ENCODE data around the gene PAPPA.

PAPPA gene

DNA sequence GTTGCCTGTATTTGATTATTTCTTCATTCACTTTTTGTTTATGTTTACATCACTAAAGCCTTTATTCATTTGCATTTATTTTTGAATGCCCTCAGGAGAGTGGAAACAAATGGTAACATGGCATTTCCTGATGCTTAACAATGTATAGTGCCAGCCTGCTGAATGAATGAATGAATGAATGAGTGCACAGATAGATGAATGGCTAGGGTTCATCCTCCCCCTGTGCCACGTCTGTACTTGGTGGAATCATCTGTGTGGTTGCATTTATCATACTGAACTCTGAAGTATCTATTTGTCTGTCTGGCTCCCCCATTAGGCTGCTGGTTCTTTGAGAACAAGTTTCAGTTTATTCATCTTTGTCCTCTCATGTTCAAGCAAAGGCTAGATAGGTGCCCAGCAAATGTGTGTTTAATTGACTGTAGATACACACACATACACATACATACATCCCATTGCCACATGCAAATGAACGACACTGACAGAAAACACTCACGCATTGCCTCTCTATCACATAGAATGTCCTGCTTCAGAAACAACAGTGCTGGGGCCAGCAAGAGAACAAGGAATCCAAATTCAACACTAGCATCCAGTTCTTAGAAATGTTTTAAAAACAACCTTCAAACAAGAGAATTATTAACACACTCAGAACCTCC, 150.4 kb downstream of the PAPPA start:
- Mint-ChIP-seq H3K36me3 (no peaks in the 10 kb centered on the region), H3K9me3 (no peaks in the 10 kb centered on the region), H3K4me1 (no peaks in the 10 kb centered on the region), H3K4me3 (no peak overlapping the region), H3K27ac (no peak overlapping the region), H3K27me3 (no peaks in the 10 kb centered on the region)
- DNase-seq = no peak
- CTCF ChIA-PET = no interaction called here

DNA sequence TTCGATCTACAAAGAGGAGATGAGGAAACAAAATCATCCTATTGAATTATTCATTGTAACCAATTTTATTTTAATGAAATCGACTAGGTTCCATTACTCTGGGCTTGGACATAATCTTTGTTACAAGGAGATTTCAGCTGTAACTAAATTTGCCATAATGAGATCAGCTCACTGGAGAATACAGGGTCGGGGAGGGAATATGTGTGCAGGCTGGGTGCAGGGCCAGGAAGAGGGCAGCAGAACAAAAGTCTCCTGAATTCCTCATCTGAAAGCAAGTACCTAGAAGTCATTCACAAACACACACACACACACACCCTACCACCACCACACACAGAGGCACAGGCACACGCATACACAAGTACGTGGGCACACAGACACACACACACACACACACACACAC, 151.2 kb downstream of the PAPPA start:
- no peaks in the 10 kb centered on the region for H3K36me3 Mint-ChIP-seq
- no peaks in the 10 kb centered on the region for H3K9me3 Mint-ChIP-seq
- no peaks in the 10 kb centered on the region for H3K27me3 Mint-ChIP-seq
- H3K27ac Mint-ChIP-seq = no peak overlapping the region
- H3K4me1 Mint-ChIP-seq = no peaks in the 10 kb centered on the region
- DNase-seq = no peak
- no peak overlapping the region for H3K4me3 Mint-ChIP-seq
- CTCF ChIA-PET = no interaction called here

DNA sequence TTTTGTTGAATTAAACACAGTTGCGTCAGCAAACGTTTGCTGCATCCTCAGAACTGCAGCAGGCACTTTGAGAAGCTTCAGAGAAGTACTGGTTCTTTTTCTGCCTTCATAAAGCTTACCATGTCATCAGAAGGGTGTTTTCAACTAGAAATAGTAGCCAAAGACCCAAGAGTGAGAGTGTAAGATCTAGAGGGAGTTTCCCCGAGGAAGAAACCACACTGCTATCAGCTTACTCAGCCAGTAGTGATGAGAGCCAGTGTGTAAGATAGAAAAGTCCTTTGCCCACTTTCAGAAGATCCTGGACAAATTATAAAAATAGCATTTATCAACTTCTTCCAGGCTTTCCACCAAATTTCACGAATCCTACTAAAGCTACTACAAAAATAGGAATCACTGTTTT, 154.5 kb downstream of the PAPPA start:
- Mint-ChIP-seq H3K27me3 (no peaks in the 10 kb centered on the region), H3K9me3 (no peaks in the 10 kb centered on the region), H3K4me1 (no peaks in the 10 kb centered on the region), H3K27ac (no peak overlapping the region), H3K4me3 (no peak overlapping the region), H3K36me3 (no peaks in the 10 kb centered on the region)
- no peak for DNase-seq
- CTCF ChIA-PET = no interaction called here

DNA sequence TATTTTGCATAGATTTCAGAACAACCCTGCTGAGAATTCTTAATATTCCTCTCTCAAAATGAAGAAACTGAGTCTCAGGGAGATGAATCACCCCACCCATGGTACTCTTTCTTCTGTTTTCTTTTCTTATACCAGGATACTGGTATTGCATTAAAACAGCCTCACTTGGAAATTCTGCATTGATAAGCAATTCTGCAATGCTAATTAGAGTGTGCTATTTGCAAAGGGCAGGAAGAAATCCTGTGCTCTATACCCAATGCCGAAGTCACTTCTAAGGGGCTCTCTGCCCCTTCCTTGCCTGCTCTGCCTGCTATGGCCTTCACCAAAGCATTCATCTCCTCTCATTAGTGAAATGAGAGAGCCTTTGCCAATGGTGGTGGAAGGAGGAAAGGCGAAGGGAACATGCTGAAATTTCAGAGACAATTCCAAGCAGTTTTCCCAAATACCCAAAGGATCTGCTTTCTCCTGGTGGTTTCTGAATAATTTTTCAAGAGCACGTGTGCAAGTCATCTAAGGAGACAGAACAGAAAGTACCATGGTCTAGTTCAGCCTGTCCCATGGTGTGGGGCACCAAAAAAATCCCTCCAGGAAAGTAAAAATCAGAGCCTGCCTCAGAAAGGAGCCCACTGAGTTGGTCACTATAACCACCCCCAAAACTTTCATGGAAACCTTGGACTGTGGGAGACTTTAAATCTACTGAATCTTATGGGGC, 156.5 kb downstream of the PAPPA start:
- H3K9me3 Mint-ChIP-seq = no peaks in the 10 kb centered on the region
- H3K4me1 Mint-ChIP-seq = no peaks in the 10 kb centered on the region
- no peaks in the 10 kb centered on the region for H3K27me3 Mint-ChIP-seq
- no peaks in the 10 kb centered on the region for H3K36me3 Mint-ChIP-seq
- H3K27ac Mint-ChIP-seq = no peak overlapping the region
- no peak for DNase-seq
- H3K4me3 Mint-ChIP-seq = no peak overlapping the region
- CTCF ChIA-PET = no interaction called here

DNA sequence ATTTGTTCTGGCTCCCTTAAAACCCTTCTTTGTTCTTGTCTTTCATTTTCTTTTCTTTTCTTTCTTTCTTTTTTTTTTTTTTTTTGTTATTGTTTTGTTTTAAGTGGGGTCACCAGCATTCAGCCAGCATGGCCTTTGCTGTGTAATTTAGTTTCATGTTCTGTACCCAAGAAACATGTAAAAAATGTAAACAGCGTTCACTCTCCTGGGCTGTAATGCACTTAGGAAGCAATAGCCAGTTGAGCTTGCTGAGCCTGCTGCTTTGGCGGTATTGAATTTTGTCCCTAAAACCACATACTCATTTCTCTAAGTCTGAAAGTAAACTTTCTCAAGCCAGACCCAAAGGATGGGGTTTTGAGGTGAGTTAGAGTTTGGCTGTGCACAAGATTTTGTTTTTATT, 158.6 kb downstream of the PAPPA start:
- no peaks in the 10 kb centered on the region for H3K36me3 Mint-ChIP-seq
- H3K9me3 Mint-ChIP-seq = no peaks in the 10 kb centered on the region
- DNase-seq = no peak
- H3K4me1 Mint-ChIP-seq = no peaks in the 10 kb centered on the region
- CTCF ChIA-PET = no interaction called here
- no peaks in the 10 kb centered on the region for H3K27me3 Mint-ChIP-seq
- no peak overlapping the region for H3K27ac Mint-ChIP-seq
- no peak overlapping the region for H3K4me3 Mint-ChIP-seq

DNA sequence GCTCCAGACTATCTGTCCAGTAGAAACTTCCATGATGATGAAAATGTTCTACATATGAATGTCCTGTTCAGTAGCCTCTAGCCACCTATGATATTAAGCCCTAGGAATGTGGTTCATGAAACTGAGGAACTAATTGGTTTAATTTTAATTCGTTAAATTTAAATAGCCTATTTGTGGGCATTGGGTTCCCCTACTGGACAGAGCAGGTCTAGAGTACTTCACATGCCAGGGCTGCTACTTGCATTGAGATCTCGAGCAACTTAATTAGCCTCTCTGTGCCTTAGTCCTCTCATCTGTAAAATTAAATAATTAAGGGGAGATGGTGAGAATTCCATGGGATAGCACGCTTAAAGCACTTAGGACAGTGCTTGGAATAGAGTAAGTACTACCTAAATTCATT, 160.0 kb downstream of the PAPPA start:
- Mint-ChIP-seq H3K27ac (no peak overlapping the region), H3K36me3 (no peaks in the 10 kb centered on the region), H3K4me3 (no peak overlapping the region), H3K4me1 (no peaks in the 10 kb centered on the region), H3K9me3 (no peaks in the 10 kb centered on the region), H3K27me3 (no peaks in the 10 kb centered on the region)
- CTCF ChIA-PET = no interaction called here
- no peak for DNase-seq

DNA sequence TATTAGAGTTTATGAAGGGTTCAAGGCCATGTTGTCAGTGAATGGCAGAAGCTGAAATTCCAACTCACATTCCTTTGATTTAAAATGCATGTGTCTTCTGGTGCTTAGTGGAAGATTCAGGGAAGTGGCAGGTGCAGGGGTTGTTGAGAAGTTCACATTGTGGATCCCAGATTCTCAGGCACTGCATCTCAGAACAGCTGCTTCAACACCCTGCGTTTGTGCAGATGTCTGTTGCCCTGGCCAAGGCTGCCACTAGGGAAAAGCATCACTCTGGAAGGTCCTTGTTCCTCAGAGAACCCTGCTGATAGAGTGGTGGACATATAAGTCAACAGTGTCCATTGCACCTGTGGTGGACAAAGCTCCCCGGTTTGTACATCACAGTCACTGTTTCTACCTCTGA, 162.7 kb downstream of the PAPPA start:
- CTCF ChIA-PET = no interaction called here
- Mint-ChIP-seq H3K36me3 (no peaks in the 10 kb centered on the region), H3K27ac (no peak overlapping the region), H3K9me3 (no peaks in the 10 kb centered on the region), H3K4me1 (no peaks in the 10 kb centered on the region), H3K27me3 (no peaks in the 10 kb centered on the region), H3K4me3 (no peak overlapping the region)
- no peak for DNase-seq

DNA sequence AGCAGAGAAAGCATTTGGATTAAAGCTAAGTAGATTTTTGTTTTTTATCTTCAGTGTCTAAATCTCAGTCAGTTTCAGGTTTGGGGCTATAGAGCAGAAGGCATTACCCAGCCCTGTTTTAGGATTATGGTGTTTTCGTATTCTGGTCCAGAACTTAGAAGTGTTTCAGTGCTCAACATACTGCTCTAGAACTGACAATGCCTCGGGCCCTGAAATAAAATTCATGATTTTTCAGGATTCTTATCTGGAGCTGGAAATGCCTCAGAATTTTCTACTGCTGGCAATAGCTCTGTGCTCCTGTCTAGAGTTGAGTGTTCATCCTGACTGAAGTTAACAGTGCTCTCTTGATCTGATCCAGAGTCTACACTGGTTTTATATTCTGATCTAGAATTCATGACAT, 163.9 kb downstream of the PAPPA start:
- no peaks in the 10 kb centered on the region for H3K4me1 Mint-ChIP-seq
- DNase-seq = no peak

DNA sequence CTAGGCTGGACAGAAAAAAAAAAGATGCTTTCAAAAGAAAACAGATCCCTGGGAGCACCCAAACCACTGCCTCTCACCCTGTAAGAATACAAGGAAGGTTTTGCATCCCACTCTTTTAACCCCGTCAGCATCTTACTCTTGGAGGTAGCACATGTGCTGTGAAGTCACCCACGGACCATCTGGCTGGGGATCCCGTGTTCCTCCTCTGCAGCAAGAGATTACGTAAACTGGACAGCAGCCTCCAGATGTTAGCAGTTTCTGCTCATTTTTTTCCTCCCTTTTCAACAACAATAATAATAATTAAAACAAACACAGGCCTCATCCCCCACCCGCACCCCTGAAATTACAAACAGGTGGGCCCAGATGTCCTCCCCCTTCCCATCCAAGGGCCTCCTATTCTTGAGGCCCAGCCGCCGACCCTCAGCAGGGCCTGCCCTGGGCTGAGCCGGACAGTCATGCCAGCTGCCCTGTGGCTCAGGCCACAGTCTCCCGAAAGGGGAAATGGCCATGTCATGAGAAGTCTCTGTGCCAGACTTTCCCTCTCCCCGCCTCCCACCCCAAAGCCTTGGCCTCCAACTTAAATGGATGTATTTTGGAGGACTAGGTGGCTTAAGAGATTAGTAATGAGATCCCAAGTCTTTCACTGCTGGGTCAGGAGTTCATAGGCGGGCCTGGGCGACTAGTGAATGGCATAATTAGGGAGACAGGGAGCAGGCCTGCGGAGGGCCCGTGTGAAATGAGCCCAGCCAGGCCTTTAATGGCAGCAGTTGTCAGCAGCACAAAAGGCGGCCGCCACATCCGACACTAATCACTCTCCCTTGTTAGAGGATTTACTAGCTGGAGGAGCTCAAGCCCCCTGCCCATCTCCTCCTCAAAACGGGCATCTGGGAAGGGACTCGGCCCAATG, 165.1 kb downstream of the PAPPA start:
- Mint-ChIP-seq H3K9me3 (no peaks in the 10 kb centered on the region), H3K4me3 (no peak overlapping the region)
- no peak for DNase-seq

More for the DNA sequence above, 163.9 kb downstream of the PAPPA start:
- no peak overlapping the region for H3K4me3 Mint-ChIP-seq
- H3K9me3 Mint-ChIP-seq = no peaks in the 10 kb centered on the region
- no peaks in the 10 kb centered on the region for H3K27me3 Mint-ChIP-seq
- CTCF ChIA-PET = no interaction called here
- no peak overlapping the region for H3K27ac Mint-ChIP-seq
- H3K36me3 Mint-ChIP-seq = no peaks in the 10 kb centered on the region

DNA sequence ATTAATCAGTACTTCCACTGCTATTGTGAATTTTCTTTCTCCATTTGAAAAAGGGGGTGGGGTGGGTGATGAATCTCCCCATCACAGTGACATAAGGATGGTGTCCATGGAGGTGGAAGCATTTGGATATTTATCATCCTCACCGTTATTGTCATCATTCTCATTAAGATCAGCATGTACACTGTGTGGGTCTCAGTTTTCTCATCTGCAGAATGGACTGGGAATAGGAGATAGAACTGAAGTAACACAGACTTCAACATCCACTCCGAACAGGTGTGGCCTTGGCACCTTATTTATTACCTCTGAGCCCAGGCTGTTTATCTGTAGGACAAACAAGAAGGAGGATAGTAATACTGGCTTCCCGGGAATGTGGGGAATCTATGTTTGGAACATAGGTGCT, 165.9 kb downstream of the PAPPA start:
- no peaks in the 10 kb centered on the region for H3K27me3 Mint-ChIP-seq
- CTCF ChIA-PET = no interaction called here
- H3K4me3 Mint-ChIP-seq = no peak overlapping the region
- no peaks in the 10 kb centered on the region for H3K36me3 Mint-ChIP-seq
- no peaks in the 10 kb centered on the region for H3K4me1 Mint-ChIP-seq
- no peaks in the 10 kb centered on the region for H3K9me3 Mint-ChIP-seq
- H3K27ac Mint-ChIP-seq = no peak overlapping the region
- no peak for DNase-seq

More for the DNA sequence above, 165.1 kb downstream of the PAPPA start:
- CTCF ChIA-PET = no interaction called here
- no peaks in the 10 kb centered on the region for H3K4me1 Mint-ChIP-seq
- H3K36me3 Mint-ChIP-seq = no peaks in the 10 kb centered on the region
- no peaks in the 10 kb centered on the region for H3K27me3 Mint-ChIP-seq
- H3K27ac Mint-ChIP-seq = no peak overlapping the region

DNA sequence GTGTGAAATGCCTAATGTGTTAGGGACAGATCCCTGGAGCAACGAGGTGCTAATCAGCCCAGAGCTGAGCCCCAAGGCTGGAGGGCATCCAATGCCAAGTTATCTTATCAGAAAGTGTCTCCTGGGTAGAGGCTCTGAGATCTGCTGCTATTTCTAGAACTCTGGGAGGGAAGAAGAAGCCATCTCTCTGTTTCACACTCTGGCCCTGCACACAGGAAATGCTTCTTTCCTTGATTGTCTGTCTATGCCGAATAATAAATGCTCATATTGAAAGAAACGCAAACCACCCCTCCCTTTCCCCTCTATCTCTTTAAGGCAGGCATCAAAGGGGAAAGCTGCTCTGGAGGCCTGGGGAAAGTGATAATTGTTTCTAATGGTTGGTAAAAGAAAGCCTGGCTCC, 166.7 kb downstream of the PAPPA start:
- no peaks in the 10 kb centered on the region for H3K27me3 Mint-ChIP-seq
- no peaks in the 10 kb centered on the region for H3K4me1 Mint-ChIP-seq
- no peaks in the 10 kb centered on the region for H3K36me3 Mint-ChIP-seq
- CTCF ChIA-PET = no interaction called here
- H3K27ac Mint-ChIP-seq = no peak overlapping the region
- H3K9me3 Mint-ChIP-seq = no peaks in the 10 kb centered on the region
- DNase-seq = no peak
- no peak overlapping the region for H3K4me3 Mint-ChIP-seq

DNA sequence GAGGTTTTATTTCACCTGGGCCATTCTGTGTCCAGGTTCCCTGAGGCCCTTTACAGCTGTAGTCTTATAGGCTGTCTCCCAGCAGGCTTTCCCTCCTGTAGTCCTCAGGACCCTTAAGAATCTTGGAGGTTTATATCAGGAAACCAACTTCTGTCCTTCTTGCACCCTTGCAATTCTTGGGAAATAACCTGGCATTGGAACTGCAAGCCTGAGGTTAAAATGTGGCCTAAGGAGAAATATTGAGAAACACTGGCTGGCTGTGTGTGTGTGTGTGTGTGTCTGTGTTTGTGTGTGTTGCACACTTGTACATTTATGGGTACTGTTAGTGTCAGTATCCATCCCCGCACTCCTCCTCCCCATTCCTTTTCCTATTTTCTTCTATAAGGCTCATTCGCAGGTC, 168.9 kb downstream of the PAPPA start:
- DNase-seq = no peak

DNA sequence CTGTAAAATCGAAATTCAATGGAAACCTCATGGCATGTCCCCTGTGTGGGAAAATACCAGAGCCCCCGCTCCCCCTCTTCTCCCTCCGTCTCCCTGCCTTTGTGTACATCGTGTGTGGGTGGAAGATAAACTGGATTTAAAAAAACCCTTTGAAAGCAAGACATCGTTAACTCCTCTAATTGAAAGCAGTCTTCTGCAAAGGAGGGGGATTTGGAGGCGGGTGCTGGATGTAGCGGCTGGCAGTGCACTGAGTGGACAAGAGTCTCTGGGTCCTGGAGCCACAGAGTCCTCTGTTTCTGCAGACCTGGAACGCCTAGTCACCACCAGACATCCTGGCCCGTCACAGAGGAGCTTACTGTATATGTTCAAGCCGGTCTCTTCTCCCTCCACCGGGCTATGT, 169.4 kb downstream of the PAPPA start:
- DNase-seq = no peak
- no peaks in the 10 kb centered on the region for H3K9me3 Mint-ChIP-seq
- no peak overlapping the region for H3K4me3 Mint-ChIP-seq
- H3K36me3 Mint-ChIP-seq = no peaks in the 10 kb centered on the region
- H3K27ac Mint-ChIP-seq = no peak overlapping the region
- H3K4me1 Mint-ChIP-seq = no peaks in the 10 kb centered on the region
- peaks cover 4% of the 10 kb centered on the region for H3K27me3 Mint-ChIP-seq
- CTCF ChIA-PET = no interaction called here

More for the DNA sequence above, 168.9 kb downstream of the PAPPA start:
- H3K27ac Mint-ChIP-seq = no peak overlapping the region
- H3K4me3 Mint-ChIP-seq = no peak overlapping the region
- no peaks in the 10 kb centered on the region for H3K9me3 Mint-ChIP-seq
- CTCF ChIA-PET = no interaction called here
- H3K4me1 Mint-ChIP-seq = no peaks in the 10 kb centered on the region
- H3K36me3 Mint-ChIP-seq = no peaks in the 10 kb centered on the region
- peaks cover 4% of the 10 kb centered on the region for H3K27me3 Mint-ChIP-seq

DNA sequence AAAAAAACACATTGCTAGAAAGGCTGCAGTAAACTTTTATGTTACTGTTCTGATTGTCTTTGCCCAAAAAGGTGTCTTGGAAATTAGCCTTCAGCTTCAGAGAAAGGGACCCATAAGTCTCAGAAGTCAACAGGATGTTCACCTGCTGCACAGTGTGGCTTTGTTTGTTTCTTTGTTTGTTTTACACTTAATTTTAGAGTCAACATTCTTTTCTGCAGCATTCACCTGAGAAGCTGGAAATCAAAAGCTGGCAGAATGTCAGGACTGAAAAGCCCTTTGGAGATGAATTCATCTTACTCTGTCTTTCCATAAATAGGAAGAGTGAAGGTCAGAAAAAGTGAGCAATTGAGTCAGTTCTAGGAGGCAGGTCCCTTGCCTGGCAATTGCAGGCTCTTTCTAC, 170.0 kb downstream of the PAPPA start:
- H3K36me3 Mint-ChIP-seq = no peaks in the 10 kb centered on the region
- CTCF ChIA-PET = no interaction called here
- peaks cover 4% of the 10 kb centered on the region for H3K27me3 Mint-ChIP-seq
- no peaks in the 10 kb centered on the region for H3K4me1 Mint-ChIP-seq
- H3K27ac Mint-ChIP-seq = no peak overlapping the region
- DNase-seq = no peak
- no peaks in the 10 kb centered on the region for H3K9me3 Mint-ChIP-seq
- H3K4me3 Mint-ChIP-seq = no peak overlapping the region

DNA sequence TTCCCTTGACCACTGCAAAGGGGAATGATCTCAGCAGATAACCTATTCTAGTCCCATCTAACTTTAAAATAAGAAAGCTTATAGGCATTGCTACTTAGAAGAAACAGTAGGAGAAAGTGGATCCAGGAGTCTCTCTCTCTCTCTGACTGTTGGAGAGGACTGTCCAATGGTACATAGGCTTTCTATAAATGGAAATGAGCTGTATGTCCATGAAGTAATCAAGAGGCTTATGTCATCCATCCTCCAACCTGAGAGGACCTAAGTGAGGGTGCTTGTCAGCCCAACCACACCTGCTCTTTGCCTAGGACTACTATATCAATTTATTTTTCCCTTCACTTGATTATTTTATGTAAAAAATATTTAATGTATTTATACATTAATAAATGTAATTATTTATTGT, 172.3 kb downstream of the PAPPA start:
- Mint-ChIP-seq H3K36me3 (no peaks in the 10 kb centered on the region), H3K4me3 (no peak overlapping the region), H3K27ac (no peak overlapping the region), H3K4me1 (no peaks in the 10 kb centered on the region), H3K27me3 (peaks cover 4% of the 10 kb centered on the region), H3K9me3 (no peaks in the 10 kb centered on the region)
- DNase-seq = no peak
- CTCF ChIA-PET = no interaction called here

Data from activated naive CD4-positive, alpha-beta T cell treated with anti-CD3 and anti-CD28 coated beads, Interleukin-2, amount 10 ng/mL, durations not matched to agents 7 days and 5 days (primary cell).